Coronary artery (tissue), 2 donors: ENCODE data around the gene XYLT2.

Experiments used
- DNase-seq: peaks from one replicate; pipeline ENCODE4 v3.0.0-alpha.2; 2017; ENCODE audit warnings: low spot score
- H3K27ac ChIP-seq, 2 donors: fragments of 200-600 bp; sonication (generic); one replicate each; pipeline ENCODE4 v1.5.1; 2016 to 2019
- H3K4me3 ChIP-seq: fragments of 200-600 bp; sonication (generic); 2 replicates; pipeline ENCODE4 v1.5.1; 2016; ENCODE audit warnings: mild to moderate bottlenecking, moderate library complexity
- TF ChIP-seq, protein P1 (sequence below): fragments of 200-600 bp; sonication (generic); IDR thresholded peaks from one replicate; pipeline ENCODE4 v1.5.1; 2019; ENCODE audit warnings: antibody characterized with exemption

Gene XYLT2

DNA sequence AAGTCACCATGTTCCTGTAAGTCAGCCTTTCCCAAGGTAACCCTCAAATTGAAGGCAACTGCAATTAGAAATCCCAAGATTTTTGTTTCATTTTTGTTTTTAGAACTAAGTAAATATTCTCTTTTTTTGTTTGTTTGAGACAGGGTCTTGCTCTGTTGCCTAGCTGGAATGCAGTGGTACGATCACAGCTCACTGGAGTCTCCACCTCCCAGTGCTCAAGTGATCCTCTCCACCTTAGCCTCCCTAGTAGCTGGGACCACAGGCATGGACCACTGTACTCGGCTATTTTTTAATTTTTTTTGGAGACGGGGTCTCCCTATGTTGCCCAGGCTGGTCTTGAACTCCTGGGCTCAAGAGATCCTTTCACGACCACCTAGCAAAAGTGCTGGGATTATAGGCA lies 62.0 kb downstream of the XYLT2 start:
- no peak for DNase-seq
- TF ChIP-seq, protein P1, sequence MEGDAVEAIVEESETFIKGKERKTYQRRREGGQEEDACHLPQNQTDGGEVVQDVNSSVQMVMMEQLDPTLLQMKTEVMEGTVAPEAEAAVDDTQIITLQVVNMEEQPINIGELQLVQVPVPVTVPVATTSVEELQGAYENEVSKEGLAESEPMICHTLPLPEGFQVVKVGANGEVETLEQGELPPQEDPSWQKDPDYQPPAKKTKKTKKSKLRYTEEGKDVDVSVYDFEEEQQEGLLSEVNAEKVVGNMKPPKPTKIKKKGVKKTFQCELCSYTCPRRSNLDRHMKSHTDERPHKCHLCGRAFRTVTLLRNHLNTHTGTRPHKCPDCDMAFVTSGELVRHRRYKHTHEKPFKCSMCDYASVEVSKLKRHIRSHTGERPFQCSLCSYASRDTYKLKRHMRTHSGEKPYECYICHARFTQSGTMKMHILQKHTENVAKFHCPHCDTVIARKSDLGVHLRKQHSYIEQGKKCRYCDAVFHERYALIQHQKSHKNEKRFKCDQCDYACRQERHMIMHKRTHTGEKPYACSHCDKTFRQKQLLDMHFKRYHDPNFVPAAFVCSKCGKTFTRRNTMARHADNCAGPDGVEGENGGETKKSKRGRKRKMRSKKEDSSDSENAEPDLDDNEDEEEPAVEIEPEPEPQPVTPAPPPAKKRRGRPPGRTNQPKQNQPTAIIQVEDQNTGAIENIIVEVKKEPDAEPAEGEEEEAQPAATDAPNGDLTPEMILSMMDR, result no peak
- H3K4me3 ChIP-seq, result no peak overlapping the region
- no peak overlapping the region for H3K27ac ChIP-seq
